ENCODE measurements around the gene LAMB1.
"Not testable (repeated sequence)": the region's sequence is repeated elsewhere in the genome, so short reads cannot be mapped to it uniquely, and the experiment has no call there.

Gene LAMB1

GRCh38 chr7:107937531-107937930 lies 65.4 kb downstream of the LAMB1 start:
- in situ Hi-C loops (cut with HindIII; ENCODE audit: low pct_ligation_motif_present, low pct_unique_long_range_greater_than_20kb, low sequenced_read_pairs), result no loop called here
- no peak for DNase-seq

DNA sequence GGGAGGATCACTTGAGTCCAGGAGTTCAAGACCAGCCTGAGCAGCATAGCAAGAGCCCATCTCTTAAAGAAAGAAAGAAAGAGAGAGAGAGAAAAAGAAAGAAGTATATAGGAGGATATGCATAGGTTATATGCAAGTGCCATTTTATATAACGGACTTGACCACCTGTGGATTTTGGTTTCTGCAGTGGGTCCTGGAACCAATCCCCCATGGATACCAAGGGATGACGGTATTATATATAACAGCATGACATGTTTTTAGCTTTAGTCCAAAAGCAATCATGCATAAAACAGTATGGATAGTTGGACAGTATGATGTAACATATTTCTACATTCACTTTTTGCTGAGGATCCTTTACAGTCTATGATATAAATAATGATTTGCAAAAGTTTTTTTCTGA lies 66.6 kb downstream of the LAMB1 start:
- no peak for DNase-seq
- in situ Hi-C loops (cut with HindIII; ENCODE audit: low pct_ligation_motif_present, low pct_unique_long_range_greater_than_20kb, low sequenced_read_pairs), result no loop called here

GRCh38 chr7:107934991-107935770 lies 67.8 kb downstream of the LAMB1 start:
- no peak for DNase-seq
- in situ Hi-C loops (cut with HindIII; ENCODE audit: low pct_ligation_motif_present, low pct_unique_long_range_greater_than_20kb, low sequenced_read_pairs), result no loop called here

- in situ Hi-C loops (cut with HindIII; ENCODE audit: low pct_ligation_motif_present, low pct_unique_long_range_greater_than_20kb, low sequenced_read_pairs), result no loop called here
- DNase-seq, result no peak
These were observed 69.5 kb downstream of the LAMB1 start for GRCh38 chr7:107933386-107934013.

DNA sequence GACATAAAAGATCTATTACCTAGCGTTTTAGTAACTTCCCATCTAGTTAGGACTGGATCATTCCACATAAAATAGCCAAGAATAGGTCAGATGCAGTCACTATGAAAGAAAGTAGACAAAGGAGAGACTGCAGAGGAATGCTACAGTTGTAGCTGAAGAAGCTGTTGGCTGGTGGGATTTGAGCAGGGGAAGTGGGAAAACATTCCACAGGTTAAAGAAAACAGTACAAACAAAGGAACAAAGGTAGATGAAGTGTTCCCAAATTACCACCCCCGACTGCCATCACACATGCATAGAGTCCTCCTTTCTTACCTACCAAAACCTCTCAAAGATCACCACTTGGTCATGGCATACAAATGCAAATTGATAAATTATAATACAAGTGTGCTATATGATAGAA lies 70.2 kb downstream of the LAMB1 start:
- no peak for DNase-seq
- in situ Hi-C loops (cut with HindIII; ENCODE audit: low pct_ligation_motif_present, low pct_unique_long_range_greater_than_20kb, low sequenced_read_pairs), result no loop called here

DNA sequence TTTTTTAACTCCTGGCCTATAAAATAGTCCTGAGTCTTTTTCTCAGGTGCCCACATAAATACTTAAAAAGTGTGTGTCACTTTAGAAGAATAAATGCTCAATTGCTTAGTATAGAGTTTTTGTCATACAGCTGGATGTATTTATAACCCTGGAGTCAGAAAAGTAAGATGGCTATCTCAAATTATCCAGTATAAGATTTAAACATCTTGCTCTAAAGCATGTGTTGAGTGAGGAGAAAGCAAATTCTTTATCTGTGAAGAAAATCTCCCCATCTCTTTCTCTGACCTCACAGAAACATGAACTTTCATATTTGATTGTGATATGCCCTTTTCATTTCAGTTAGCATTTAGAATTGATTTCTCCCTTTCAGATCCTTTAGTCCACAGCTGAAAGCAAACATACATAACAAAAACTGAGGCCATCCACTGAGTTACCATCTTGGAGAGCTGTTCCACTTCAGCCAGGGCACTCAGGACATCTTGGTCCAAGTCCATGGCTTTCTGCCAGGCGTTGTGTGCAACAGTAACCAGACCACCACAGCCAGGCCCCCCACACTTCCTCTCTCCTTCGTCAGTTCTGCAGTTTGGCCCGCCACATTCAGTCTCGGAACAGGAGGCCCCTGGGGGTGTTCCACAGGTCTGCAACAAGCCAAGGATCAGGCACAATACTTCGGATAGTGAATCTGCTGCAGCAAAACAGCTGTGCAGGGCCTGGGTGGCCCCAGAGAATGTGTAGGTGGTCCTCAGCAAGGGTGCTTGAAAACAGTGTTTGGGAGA lies 71.0 kb downstream of the LAMB1 start:
- no peak for DNase-seq
- in situ Hi-C loops (cut with HindIII; ENCODE audit: low pct_ligation_motif_present, low pct_unique_long_range_greater_than_20kb, low sequenced_read_pairs), result no loop called here

DNA sequence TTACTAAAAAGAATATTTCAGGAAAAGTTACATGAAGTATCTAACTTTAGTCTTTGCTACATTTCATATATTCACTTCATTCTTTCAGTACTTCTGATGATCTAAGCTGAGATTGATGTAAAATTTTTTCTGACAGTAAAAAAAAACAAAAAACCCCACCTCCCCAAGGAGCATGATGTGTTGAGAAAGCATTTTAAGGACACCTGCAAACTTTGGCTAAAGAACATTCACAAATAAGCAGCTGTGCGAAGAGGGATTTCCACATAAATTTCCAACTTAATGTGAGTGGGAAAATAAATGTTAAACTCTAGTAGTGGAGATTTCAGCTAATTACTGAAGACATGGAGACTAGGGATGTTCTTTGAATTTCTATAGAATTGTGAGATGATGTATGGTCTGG lies 76.5 kb downstream of the LAMB1 start:
- no peak for DNase-seq
- in situ Hi-C loops (cut with HindIII; ENCODE audit: low pct_ligation_motif_present, low pct_unique_long_range_greater_than_20kb, low sequenced_read_pairs), result no loop called here

DNA sequence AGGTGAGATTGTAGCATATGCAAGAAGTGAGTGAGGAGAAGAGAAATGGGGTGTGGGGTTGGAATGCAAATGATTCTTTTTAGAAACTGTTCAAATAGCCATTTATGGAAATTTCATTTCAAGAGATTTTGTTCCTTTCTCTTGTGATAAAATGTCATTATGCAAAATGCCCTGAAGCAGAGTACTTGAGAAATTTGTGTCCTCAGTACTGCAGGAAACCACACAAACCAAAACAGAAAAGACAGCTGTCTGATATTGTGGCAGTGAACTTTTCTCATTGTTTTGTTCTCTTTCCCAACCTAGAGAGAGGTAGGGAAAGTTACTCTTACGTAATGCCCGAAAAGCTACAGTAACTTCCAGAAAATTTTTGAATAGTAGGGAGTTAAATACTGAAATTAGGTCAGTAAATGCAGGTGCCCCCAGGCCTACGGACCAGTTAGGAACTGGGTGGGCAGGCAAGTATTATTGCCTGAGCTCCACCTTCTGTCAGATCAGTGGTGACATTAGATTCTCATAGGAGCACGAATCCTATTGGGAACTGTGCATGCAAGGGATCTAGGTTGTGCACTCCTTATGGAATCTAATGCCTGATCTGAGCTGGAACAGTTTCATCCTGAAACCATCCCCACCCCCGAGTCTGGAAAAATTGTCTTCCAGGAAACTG lies 78.0 kb downstream of the LAMB1 start:
- DNase-seq, result no peak
- in situ Hi-C loops (cut with HindIII; ENCODE audit: low pct_ligation_motif_present, low pct_unique_long_range_greater_than_20kb, low sequenced_read_pairs), result no loop called here

DNA sequence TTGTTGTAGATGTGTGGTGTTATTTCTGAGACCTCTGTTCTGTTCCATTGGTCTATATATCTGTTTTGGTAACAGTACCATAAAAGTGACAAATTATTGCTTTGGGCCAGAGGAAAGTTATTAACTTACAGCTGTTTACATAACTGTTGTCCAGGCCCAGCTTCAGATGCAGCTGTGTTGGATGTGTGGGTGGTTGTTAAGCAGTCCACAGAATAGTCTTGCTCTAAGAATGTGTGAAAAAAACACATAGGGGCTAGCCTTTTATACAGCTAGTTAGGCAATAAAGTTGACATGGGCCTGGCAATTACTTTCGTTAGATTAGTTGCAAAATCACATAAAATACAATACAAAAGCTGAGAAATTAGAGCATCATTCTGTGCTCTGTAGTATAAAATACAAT lies 80.1 kb downstream of the LAMB1 start:
- in situ Hi-C loops (cut with HindIII; ENCODE audit: low pct_ligation_motif_present, low pct_unique_long_range_greater_than_20kb, low sequenced_read_pairs), result no loop called here
- DNase-seq, result no peak

- DNase-seq; in situ Hi-C loops (cut with HindIII; ENCODE audit: low pct_ligation_motif_present, low pct_unique_long_range_greater_than_20kb, low sequenced_read_pairs): not testable (repeated sequence)
These were observed 81.1 kb downstream of the LAMB1 start for GRCh38 chr7:107921826-107922225.

- no peak for DNase-seq
- in situ Hi-C loops (cut with HindIII; ENCODE audit: low pct_ligation_motif_present, low pct_unique_long_range_greater_than_20kb, low sequenced_read_pairs), result no loop called here
These were observed 82.8 kb downstream of the LAMB1 start for GRCh38 chr7:107920048-107920772.

GRCh38 chr7:107918948-107919347 lies 84.0 kb downstream of the LAMB1 start:
- in situ Hi-C loops (cut with HindIII; ENCODE audit: low pct_ligation_motif_present, low pct_unique_long_range_greater_than_20kb, low sequenced_read_pairs), result no loop called here

DNA sequence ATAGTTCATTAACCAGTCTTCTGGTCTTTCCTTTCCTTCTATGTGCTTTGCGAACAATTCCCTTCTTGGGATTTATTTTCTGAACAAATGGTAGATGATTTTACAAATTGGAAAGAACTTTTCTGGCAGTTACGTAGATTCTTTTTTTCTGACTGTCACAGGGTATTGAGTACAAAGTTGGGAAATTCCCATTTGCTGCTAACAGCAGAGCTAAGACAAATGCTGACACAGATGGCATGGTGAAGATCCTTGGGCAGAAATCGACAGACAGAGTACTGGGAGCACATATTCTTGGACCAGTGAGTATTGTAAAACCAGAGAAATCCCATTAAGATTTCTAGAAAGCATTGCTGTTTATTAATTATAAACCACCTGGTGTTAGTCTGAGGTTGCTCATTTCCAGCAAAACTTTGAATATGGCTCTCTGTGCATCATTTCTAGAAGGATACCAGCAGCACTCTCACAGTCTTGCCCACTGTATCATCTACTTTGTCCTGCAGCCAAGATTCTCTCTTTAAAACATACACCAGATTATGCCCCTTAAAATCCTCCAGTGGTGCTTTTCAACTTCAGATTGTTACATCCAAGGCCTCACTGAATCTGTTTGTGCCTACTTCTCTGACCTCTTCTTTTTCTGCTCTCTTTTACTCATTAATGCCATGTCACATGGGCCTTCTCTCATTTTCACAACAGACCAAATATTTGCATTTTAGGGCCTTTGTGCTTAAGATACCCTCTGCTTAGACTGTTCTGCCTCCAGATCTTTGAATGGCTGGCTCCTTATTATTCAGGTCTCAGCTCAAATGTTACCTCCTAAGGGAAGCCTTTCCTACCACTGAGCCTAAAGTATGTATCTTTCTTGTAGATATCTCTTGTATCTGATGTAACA lies 85.0 kb downstream of the LAMB1 start:
- no peak for DNase-seq
- in situ Hi-C loops (cut with HindIII; ENCODE audit: low pct_ligation_motif_present, low pct_unique_long_range_greater_than_20kb, low sequenced_read_pairs), result no loop called here

More at GRCh38 chr7:107918948-107919347, 84.0 kb downstream of the LAMB1 start:
- DNase-seq, result no peak

- DNase-seq, result no peak
- in situ Hi-C loops (cut with HindIII; ENCODE audit: low pct_ligation_motif_present, low pct_unique_long_range_greater_than_20kb, low sequenced_read_pairs), result no loop called here
These were observed 87.4 kb downstream of the LAMB1 start for GRCh38 chr7:107915541-107915940.

- in situ Hi-C loops (cut with HindIII; ENCODE audit: low pct_ligation_motif_present, low pct_unique_long_range_greater_than_20kb, low sequenced_read_pairs), result no loop called here
- no peak for DNase-seq
These were observed 88.1 kb downstream of the LAMB1 start for GRCh38 chr7:107914831-107915230.

DNA sequence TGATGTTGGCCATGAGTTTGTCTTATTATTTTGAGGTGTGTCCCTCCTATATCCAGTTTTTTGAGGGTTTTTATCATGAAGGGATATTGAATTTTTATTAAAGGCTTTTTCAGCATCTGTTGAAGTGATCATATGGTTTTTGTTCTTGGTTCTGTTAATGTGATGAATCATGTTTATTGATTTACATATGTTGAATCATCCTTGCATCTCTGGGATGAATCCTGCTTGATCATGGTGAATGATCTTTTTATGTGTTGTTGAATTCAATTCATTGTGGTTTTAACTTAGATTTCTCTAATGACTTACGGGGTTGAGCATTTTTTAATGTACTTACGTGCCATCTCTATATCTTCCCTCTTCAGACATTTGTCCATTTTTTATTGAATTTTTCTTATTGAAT lies 89.1 kb downstream of the LAMB1 start:
- no peak for DNase-seq
- in situ Hi-C loops (cut with HindIII; ENCODE audit: low pct_ligation_motif_present, low pct_unique_long_range_greater_than_20kb, low sequenced_read_pairs), result no loop called here

GRCh38 chr7:107911981-107912380 lies 91.0 kb downstream of the LAMB1 start:
- DNase-seq, result no peak
- in situ Hi-C loops (cut with HindIII; ENCODE audit: low pct_ligation_motif_present, low pct_unique_long_range_greater_than_20kb, low sequenced_read_pairs), result no loop called here

- in situ Hi-C loops (cut with HindIII; ENCODE audit: low pct_ligation_motif_present, low pct_unique_long_range_greater_than_20kb, low sequenced_read_pairs), result no loop called here
- DNase-seq, result no peak
These were observed 93.5 kb downstream of the LAMB1 start for GRCh38 chr7:107909445-107909844.
